Vagina (tissue), 2 donors: ENCODE data around the gene NFYC. TPM values are rescaled to one million over a fixed set of nuclear protein-coding genes. Genes with fewer than 3 reads are reported as not detected.

Source experiments
- DNase-seq, 2 donors: peaks; one replicate each; pipeline ENCODE4 v3.0.0-alpha.2; 2017; ENCODE audit errors: extremely low spot score in 2 of 2
- H3K27ac ChIP-seq: fragments of 200-600 bp; sonication (generic); one replicate; pipeline ENCODE4 v1.5.1; 2019
- H3K27me3 ChIP-seq: fragments of 200-600 bp; sonication (generic); one replicate; pipeline ENCODE4 v1.5.1; 2019
- H3K36me3 ChIP-seq, 2 donors: fragments of 200-600 bp; sonication (generic); one replicate each; pipeline ENCODE4 v1.5.1; 2017 to 2019
- H3K4me1 ChIP-seq: fragments of 200-600 bp; sonication (generic); one replicate; pipeline ENCODE4 v1.5.1; 2019
- H3K4me3 ChIP-seq, 2 donors: fragments of 200-600 bp; sonication (generic); 1 replicate in 1 of 2; 2 replicates in 1 of 2; pipeline ENCODE4 v1.5.1; 2016 to 2019
- H3K9me3 ChIP-seq: fragments of 200-600 bp; sonication (generic); one replicate; pipeline ENCODE4 v1.5.1; 2019
- CTCF ChIP-seq, 3 experiments: fragments of 450-650 bp in 2 of 3; fragments of 200-600 bp in 1 of 3; sonication (generic) in 1 of 3; IDR thresholded peaks; one replicate each; pipeline ENCODE4 v1.5.1; 2017 to 2019; ENCODE audit warnings: antibody characterized with exemption in 3 of 3, mild to moderate bottlenecking in 2 of 3, moderate library complexity in 2 of 3
- POLR2A ChIP-seq, 2 donors: fragments of 450-650 bp; IDR thresholded peaks; one replicate each; pipeline ENCODE4 v1.6.1; 2017; ENCODE audit warnings: antibody characterized with exemption in 2 of 2, mild to moderate bottlenecking in 2 of 2, moderate library complexity in 2 of 2
- POLR2AphosphoS5 ChIP-seq, 2 donors: sonication (generic); formaldehyde crosslinking; IDR thresholded peaks; one replicate each; pipeline ENCODE4 v1.9.0; 2017; ENCODE audit warnings: antibody characterized with exemption in 2 of 2, mild to moderate bottlenecking in 2 of 2, low read depth in 1 of 2; ENCODE audit not compliant: insufficient read depth in 1 of 2
- intact Hi-C: fragments of 100-400 bp; cut with DNase I; formaldehyde crosslinking; loops from one replicate; pipeline ENCODE4 v1.15.1; 2023
- total RNA-seq: library from RNA; depleted of rRNA; stranded (reverse); fragments of >200 nt; gene quantifications from one replicate; pipeline ENCODE4 v1.2.3, GENCODE V29; 2016

NFYC gene
- total RNA-seq, 1 donor from 2014 or later = 61.6 TPM

GRCh38 chr1:40794974-40795715, 103.6 kb downstream of the NFYC start:
- no peak for TF ChIP-seq POLR2AphosphoS5 (IDR thresholded peaks at IDR 0.05; ENCODE audit: insufficient read depth in 1 of 2, low read depth in 1 of 2)
- no peak for TF ChIP-seq POLR2A (IDR thresholded peaks at IDR 0.05)
- no peak for TF ChIP-seq CTCF (IDR thresholded peaks at IDR 0.05)
- Histone ChIP-seq H3K36me3 (no peaks in the 10 kb centered on the region), H3K27ac (no peak overlapping the region), H3K27me3 (no peaks in the 10 kb centered on the region), H3K9me3 (no peaks in the 10 kb centered on the region), H3K4me1 (peaks cover 9% of the 10 kb centered on the region), H3K4me3 (no peak overlapping the region)
- intact Hi-C loops = no loop called here
- DNase-seq = no peak

GRCh38 chr1:40795811-40796586, 104.5 kb downstream of the NFYC start:
- Histone ChIP-seq H3K4me3 (no peak overlapping the region), H3K27me3 (no peaks in the 10 kb centered on the region), H3K27ac (no peak overlapping the region), H3K4me1 (peaks cover 18% of the 10 kb centered on the region), H3K9me3 (no peaks in the 10 kb centered on the region), H3K36me3 (no peaks in the 10 kb centered on the region)
- TF ChIP-seq POLR2A (IDR thresholded peaks at IDR 0.05) (no peak), POLR2AphosphoS5 (IDR thresholded peaks at IDR 0.05; ENCODE audit: insufficient read depth in 1 of 2, low read depth in 1 of 2) (no peak), CTCF (IDR thresholded peaks at IDR 0.05) (no peak)
- DNase-seq = no peak
- intact Hi-C loops = no loop called here

GRCh38 chr1:40796939-40797667, 105.6 kb downstream of the NFYC start:
- no peaks in the 10 kb centered on the region for H3K36me3 ChIP-seq
- peaks cover 29% of the 10 kb centered on the region for H3K4me1 ChIP-seq
- TF ChIP-seq CTCF (IDR thresholded peaks at IDR 0.05) (no peak), POLR2A (IDR thresholded peaks at IDR 0.05) (no peak), POLR2AphosphoS5 (IDR thresholded peaks at IDR 0.05; ENCODE audit: insufficient read depth in 1 of 2, low read depth in 1 of 2) (no peak)
- H3K27me3 ChIP-seq = no peaks in the 10 kb centered on the region
- DNase-seq = no peak
- H3K27ac ChIP-seq = peak overlapping the region; percentile 18
- intact Hi-C loops = no loop called here
- no peak overlapping the region for H3K4me3 ChIP-seq
- no peaks in the 10 kb centered on the region for H3K9me3 ChIP-seq

- no peak for TF ChIP-seq CTCF (IDR thresholded peaks at IDR 0.05)
- TF ChIP-seq POLR2A (IDR thresholded peaks at IDR 0.05) = no peak
- TF ChIP-seq POLR2AphosphoS5 (IDR thresholded peaks at IDR 0.05; ENCODE audit: insufficient read depth in 1 of 2, low read depth in 1 of 2) = no peak
- H3K9me3 ChIP-seq = no peaks in the 10 kb centered on the region
- no peak overlapping the region for H3K4me3 ChIP-seq
- H3K36me3 ChIP-seq = no peaks in the 10 kb centered on the region
- intact Hi-C loops = no loop called here
- no peaks in the 10 kb centered on the region for H3K27me3 ChIP-seq
- peaks cover 34% of the 10 kb centered on the region for H3K4me1 ChIP-seq
- DNase-seq = no peak
- H3K27ac ChIP-seq = peak overlapping the region; percentile 18
These were observed 106.1 kb downstream of the NFYC start for GRCh38 chr1:40797668-40798010.
